ENCODE measurements around the gene OR2V2.

The OR2V2 gene

GRCh38 chr5:181151146-181151545, 3.8 kb downstream of the OR2V2 start:
- peak; percentile 34; the same call in 1 of the 2 replicates for TF ChIP-seq CTCF (IDR thresholded peaks at IDR 0.05; ENCODE audit: control insufficient read depth, extremely low read depth, insufficient read depth)
- DNase-seq (ENCODE audit: low read depth): no peak
- H3K4me3 ChIP-seq (ENCODE audit: low read depth, low read length): no peak overlapping the region

- TF ChIP-seq CTCF (IDR thresholded peaks at IDR 0.05; ENCODE audit: control insufficient read depth, extremely low read depth, insufficient read depth): no peak
- no peak for DNase-seq (ENCODE audit: low read depth)
- H3K4me3 ChIP-seq (ENCODE audit: low read depth, low read length): no peak overlapping the region
These were observed 5.0 kb downstream of the OR2V2 start for GRCh38 chr5:181152406-181152805.

- H3K4me3 ChIP-seq (ENCODE audit: low read depth, low read length): no peak overlapping the region
- TF ChIP-seq CTCF (IDR thresholded peaks at IDR 0.05; ENCODE audit: control insufficient read depth, extremely low read depth, insufficient read depth): no peak
- no peak for DNase-seq (ENCODE audit: low read depth)
These were observed 6.4 kb downstream of the OR2V2 start for GRCh38 chr5:181153814-181154213.

- no peak for DNase-seq (ENCODE audit: low read depth)
- no peak overlapping the region for H3K4me3 ChIP-seq (ENCODE audit: low read depth, low read length)
- TF ChIP-seq CTCF (IDR thresholded peaks at IDR 0.05; ENCODE audit: control insufficient read depth, extremely low read depth, insufficient read depth): no peak
These were observed 9.4 kb downstream of the OR2V2 start for GRCh38 chr5:181156758-181157157.

- no peak for DNase-seq (ENCODE audit: low read depth)
- no peak overlapping the region for H3K4me3 ChIP-seq (ENCODE audit: low read depth, low read length)
- TF ChIP-seq CTCF (IDR thresholded peaks at IDR 0.05; ENCODE audit: control insufficient read depth, extremely low read depth, insufficient read depth): no peak
These were observed 11.5 kb downstream of the OR2V2 start for GRCh38 chr5:181158869-181159268.

- DNase-seq (ENCODE audit: low read depth): peak; percentile 66
- no peak overlapping the region for H3K4me3 ChIP-seq (ENCODE audit: low read depth, low read length)
- peak; percentile 88 for TF ChIP-seq CTCF (IDR thresholded peaks at IDR 0.05; ENCODE audit: control insufficient read depth, extremely low read depth, insufficient read depth)
These were observed 12.1 kb downstream of the OR2V2 start for GRCh38 chr5:181159286-181160151.
